MCF 10A (cell line): ENCODE data around the gene TSPAN19. TPM values are rescaled to one million over a fixed set of nuclear protein-coding genes. Genes with fewer than 3 reads are reported as not detected.

Source experiments
- BruUV-seq: library from RNA; stranded (reverse); fragments of 400-500 nt; replicated peaks from 2 replicates; lab custom pipeline; 2021; lab: Mats Ljungman, UMichigan
- CTCF ChIA-PET: fragments of 300-600 bp; sonication (Branson Sonifier 250); formaldehyde crosslinking; extraction: SDS; loops from one replicate; lab custom pipeline; 2021; ENCODE audit warnings: antibody characterized with exemption, inconsistent platforms; lab: Yijun Ruan, JAX
- POLR2A ChIA-PET: fragments of 300-600, 350-650 bp; sonication (Branson Sonifier 250); formaldehyde crosslinking; extraction: SDS; loops from one replicate; lab custom pipeline; 2020; ENCODE audit warnings: antibody characterized with exemption, inconsistent platforms; lab: Yijun Ruan, JAX
- DNase-seq: peaks from one replicate; pipeline ENCODE4 v3.0.0-alpha.2; 2018; ENCODE audit not compliant: unreplicated experiment
- H3K27ac Mint-ChIP-seq: one replicate; pipeline ENCODE4 v1.8.0; 2022; ENCODE audit warnings: mild to moderate bottlenecking, low read depth, mixed read lengths; ENCODE audit not compliant: unreplicated experiment
- H3K27me3 Mint-ChIP-seq: one replicate; pipeline ENCODE4 v1.8.0; 2022; ENCODE audit warnings: mixed read lengths; ENCODE audit not compliant: insufficient read depth, unreplicated experiment
- H3K36me3 Mint-ChIP-seq: one replicate; pipeline ENCODE4 v1.8.0; 2022; ENCODE audit warnings: mild to moderate bottlenecking, moderate library complexity, mixed read lengths; ENCODE audit not compliant: insufficient read depth, unreplicated experiment
- H3K4me1 Mint-ChIP-seq: one replicate; pipeline ENCODE4 v1.8.0; 2022; ENCODE audit warnings: mixed read lengths; ENCODE audit not compliant: insufficient read depth, unreplicated experiment
- H3K4me3 Mint-ChIP-seq: one replicate; pipeline ENCODE4 v1.8.0; 2022; ENCODE audit warnings: mild to moderate bottlenecking, moderate library complexity, mixed read lengths; ENCODE audit not compliant: unreplicated experiment
- H3K9me3 Mint-ChIP-seq: one replicate; pipeline ENCODE4 v1.8.0; 2022; ENCODE audit warnings: mixed read lengths; ENCODE audit not compliant: unreplicated experiment
- intact Hi-C: fragments of 100-400 bp; cut with micrococcal nuclease; formaldehyde crosslinking; loops from 2 replicates; pipeline ENCODE4 v1.14.1; 2022
- total RNA-seq: library from RNA; stranded (reverse); gene quantifications from 2 replicates; pipeline ENCODE4 v1.2.3, GENCODE V29; 2022
- TF ChIP-seq, protein P1 (sequence below): fragments of 200-600 bp; IDR thresholded peaks from one replicate; pipeline ENCODE4 v1.8.0; 2022; ENCODE audit warnings: antibody characterized with exemption, mild to moderate bottlenecking; ENCODE audit not compliant: unreplicated experiment

Gene TSPAN19
- total RNA-seq, 1 experiment from 2014 or later = 0.63 TPM

DNA sequence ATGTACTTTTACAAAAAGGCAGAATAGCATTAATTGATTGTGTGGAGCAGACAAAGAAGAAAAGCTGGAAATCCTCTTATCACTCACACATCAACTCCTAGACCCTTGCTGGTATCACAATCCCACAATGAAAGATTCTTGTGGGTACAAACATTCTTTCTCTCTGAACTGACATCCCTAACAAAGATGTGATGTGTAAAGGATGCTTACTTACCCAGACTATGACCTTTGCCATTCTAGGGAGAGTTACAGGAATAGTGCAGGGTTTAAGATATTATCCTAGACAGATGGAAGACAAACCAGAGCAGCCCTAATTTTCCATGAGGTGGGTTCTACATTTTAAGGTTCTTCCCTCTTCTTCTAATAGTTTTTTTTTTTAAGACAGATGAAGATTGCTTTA lies 63.1 kb downstream of the TSPAN19 start:
- TF ChIP-seq, protein P1, sequence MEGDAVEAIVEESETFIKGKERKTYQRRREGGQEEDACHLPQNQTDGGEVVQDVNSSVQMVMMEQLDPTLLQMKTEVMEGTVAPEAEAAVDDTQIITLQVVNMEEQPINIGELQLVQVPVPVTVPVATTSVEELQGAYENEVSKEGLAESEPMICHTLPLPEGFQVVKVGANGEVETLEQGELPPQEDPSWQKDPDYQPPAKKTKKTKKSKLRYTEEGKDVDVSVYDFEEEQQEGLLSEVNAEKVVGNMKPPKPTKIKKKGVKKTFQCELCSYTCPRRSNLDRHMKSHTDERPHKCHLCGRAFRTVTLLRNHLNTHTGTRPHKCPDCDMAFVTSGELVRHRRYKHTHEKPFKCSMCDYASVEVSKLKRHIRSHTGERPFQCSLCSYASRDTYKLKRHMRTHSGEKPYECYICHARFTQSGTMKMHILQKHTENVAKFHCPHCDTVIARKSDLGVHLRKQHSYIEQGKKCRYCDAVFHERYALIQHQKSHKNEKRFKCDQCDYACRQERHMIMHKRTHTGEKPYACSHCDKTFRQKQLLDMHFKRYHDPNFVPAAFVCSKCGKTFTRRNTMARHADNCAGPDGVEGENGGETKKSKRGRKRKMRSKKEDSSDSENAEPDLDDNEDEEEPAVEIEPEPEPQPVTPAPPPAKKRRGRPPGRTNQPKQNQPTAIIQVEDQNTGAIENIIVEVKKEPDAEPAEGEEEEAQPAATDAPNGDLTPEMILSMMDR = no peak
- intact Hi-C loops = no loop called here
- H3K27ac Mint-ChIP-seq = no peak overlapping the region
- H3K36me3 Mint-ChIP-seq = no peaks in the 10 kb centered on the region
- H3K4me3 Mint-ChIP-seq = no peak overlapping the region
- CTCF ChIA-PET = no interaction called here
- no peaks in the 10 kb centered on the region for H3K4me1 Mint-ChIP-seq
- no peak for DNase-seq
- H3K27me3 Mint-ChIP-seq = no peaks in the 10 kb centered on the region
- no TSS peak for BruUV-seq
- POLR2A ChIA-PET = no interaction called here
- H3K9me3 Mint-ChIP-seq = no peaks in the 10 kb centered on the region

DNA sequence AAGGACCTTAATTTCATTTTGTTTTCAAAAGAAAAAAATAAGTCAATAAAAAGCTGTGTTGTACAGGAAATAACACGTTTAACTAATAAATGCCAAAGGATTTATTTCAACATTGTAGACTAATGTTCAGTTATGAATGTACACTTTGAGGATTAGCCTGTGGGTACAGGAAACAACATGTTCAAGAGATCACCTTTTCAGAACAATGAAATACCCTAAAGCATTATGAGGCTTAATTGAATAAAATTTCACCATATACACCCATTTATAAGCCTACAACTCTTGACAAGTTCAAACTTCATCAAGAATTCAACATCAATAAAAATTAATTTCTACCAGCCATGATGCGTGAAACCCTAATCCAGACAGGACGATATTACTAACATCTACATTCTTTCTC lies 66.9 kb downstream of the TSPAN19 start:
- Mint-ChIP-seq H3K4me3 (no peak overlapping the region), H3K36me3 (no peaks in the 10 kb centered on the region), H3K27me3 (no peaks in the 10 kb centered on the region), H3K27ac (no peak overlapping the region), H3K9me3 (no peaks in the 10 kb centered on the region), H3K4me1 (no peaks in the 10 kb centered on the region)
- CTCF ChIA-PET = no interaction called here
- DNase-seq = no peak
- POLR2A ChIA-PET = interaction anchor here (3.7 kb wide), 1 partner anchor 57 kb away, joined by 18 read pairs; the partner anchor contains the start of gene SLC6A15
- no TSS peak for BruUV-seq
- TF ChIP-seq, protein P1 = no peak
- intact Hi-C loops = no loop called here

Other genes with a start within 250 kb of the TSPAN19 start
- 94.0 and 96.3 TPM in 2 replicates for gene SLC6A15, start 123.5 kb downstream of the TSPAN19 start, total RNA-seq
- 0.70 and 1.5 TPM in 2 replicates for gene LRRIQ1, start 74 bp upstream of the TSPAN19 start, total RNA-seq
- gene ALX1, start 243.9 kb upstream of the TSPAN19 start, total RNA-seq = not detected in 2 replicates